ENCODE results near the gene AUTS2.

The AUTS2 gene

DNA sequence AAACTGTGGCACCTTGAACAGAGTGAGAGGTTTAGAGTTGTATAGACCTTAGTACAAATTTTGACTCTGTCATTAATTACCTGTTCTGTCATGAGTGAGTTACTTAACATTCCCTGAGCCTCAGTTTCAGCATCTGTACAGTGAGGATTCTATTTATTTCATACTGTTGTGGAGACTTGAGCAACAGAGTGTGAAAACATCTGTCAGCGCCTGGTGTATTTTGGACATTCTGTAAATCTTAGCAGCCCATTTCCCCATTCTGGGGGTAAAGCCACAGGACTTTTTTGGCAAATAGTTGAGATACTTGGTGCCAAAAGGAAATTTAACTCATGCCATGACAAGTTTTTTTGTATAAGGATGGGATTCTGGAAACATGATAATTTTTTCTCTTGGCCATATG is 94.8 kb downstream of the AUTS2 start:
- H3K36me3 ChIP-seq (ENCODE audit: control insufficient read depth in 2 of 2, insufficient read depth in 2 of 2, low read length in 2 of 2), result no peaks in the 10 kb centered on the region
- no peak overlapping the region for H3K9ac ChIP-seq (ENCODE audit: low read depth in 1 of 2, low read length in 2 of 2)
- H3K27ac ChIP-seq (ENCODE audit: low read depth in 2 of 2, low read length in 2 of 2), result no peak overlapping the region
- H3K27me3 ChIP-seq (ENCODE audit: control insufficient read depth in 2 of 2, insufficient read depth in 2 of 2, low read length in 2 of 2), result no peaks in the 10 kb centered on the region
- no peak overlapping the region for H3K4me3 ChIP-seq (ENCODE audit: low read length in 2 of 2)
- H3K4me1 ChIP-seq (ENCODE audit: control insufficient read depth in 2 of 2, insufficient read depth in 2 of 2, low read length in 2 of 2), result no peaks in the 10 kb centered on the region
- no peaks in the 10 kb centered on the region for H3K9me3 ChIP-seq (ENCODE audit: control insufficient read depth in 2 of 2, low read length in 2 of 2)

DNA sequence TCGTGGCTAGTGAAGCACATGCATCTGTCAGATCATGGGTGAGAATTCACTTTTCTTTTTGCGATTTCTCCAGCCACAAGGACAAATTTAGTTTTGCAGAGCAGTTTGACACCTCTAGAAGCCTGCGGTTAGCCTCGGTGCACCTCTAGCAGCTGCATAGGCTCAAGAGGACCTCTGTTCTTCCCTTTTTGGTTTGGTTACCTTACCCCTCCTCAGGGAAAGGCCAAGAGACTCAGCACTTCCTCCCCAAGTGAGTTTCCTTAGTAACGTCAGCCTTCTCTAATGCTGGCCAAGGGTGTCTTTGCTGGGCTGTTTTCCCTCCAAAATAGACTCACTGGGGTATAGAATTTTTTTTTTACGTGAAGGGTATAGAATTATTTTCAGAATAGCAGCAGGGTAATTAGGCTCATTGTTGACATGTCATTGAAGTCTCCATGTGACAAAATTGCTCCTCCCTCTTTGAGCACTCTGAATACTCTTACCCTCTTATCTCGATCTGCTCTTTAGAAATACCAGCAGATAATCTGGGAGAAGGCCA is 97.8 kb downstream of the AUTS2 start:
- Histone ChIP-seq H3K9ac (ENCODE audit: low read depth in 1 of 2, low read length in 2 of 2) (no peak overlapping the region), H3K4me1 (ENCODE audit: control insufficient read depth in 2 of 2, insufficient read depth in 2 of 2, low read length in 2 of 2) (no peaks in the 10 kb centered on the region), H3K27me3 (ENCODE audit: control insufficient read depth in 2 of 2, insufficient read depth in 2 of 2, low read length in 2 of 2) (no peaks in the 10 kb centered on the region), H3K27ac (ENCODE audit: low read depth in 2 of 2, low read length in 2 of 2) (no peak overlapping the region), H3K36me3 (ENCODE audit: control insufficient read depth in 2 of 2, insufficient read depth in 2 of 2, low read length in 2 of 2) (no peaks in the 10 kb centered on the region), H3K4me3 (ENCODE audit: low read length in 2 of 2) (no peak overlapping the region), H3K9me3 (ENCODE audit: control insufficient read depth in 2 of 2, low read length in 2 of 2) (no peaks in the 10 kb centered on the region)

DNA sequence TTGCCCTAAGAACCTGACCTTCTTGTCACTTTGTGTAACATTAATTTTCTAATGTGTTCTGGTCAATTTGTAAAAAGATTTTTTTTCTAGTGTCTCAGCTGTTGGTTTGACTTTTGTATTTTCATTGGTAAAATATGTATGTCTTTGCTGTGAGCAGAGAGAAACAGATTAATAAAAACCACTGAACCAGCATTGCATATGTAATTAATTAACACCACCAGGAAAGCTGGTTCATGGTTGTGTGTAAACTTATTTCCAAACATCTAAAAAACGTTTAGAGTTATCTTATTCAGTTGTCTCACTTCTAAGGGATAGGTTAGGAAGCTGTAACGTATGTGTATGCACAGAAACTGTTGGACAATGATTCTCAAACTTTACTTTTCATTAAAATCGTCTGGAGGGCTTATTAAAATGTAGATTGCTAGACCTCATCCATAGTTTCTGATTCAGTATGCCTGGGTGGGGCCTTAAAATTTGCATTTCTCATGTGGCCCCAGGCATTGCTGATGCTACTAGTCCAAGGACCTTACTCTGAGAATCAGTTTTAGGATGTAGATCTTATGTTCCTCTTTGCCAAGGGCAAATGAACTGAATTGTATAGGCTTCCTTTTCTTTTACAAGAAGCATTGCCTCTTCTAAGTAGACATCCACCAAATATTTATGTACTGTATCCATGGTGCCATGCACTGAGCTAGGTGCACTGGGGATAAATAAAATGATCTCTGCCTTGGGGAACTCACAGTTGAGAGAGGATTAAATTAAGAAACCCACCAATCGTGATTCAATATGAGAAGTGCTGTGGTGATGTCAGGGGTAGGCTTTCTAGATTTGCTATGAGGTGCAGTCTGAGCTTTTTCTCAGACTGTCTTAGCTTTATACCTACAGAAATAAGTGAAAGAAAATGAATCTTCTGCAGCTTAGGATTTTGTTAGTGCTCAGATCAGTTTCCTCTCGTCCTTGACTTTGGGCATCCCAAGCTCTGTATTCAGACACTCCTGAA is 98.7 kb downstream of the AUTS2 start:
- no peak overlapping the region for H3K9ac ChIP-seq (ENCODE audit: low read depth in 1 of 2, low read length in 2 of 2)
- no peaks in the 10 kb centered on the region for H3K36me3 ChIP-seq (ENCODE audit: control insufficient read depth in 2 of 2, insufficient read depth in 2 of 2, low read length in 2 of 2)
- no peaks in the 10 kb centered on the region for H3K9me3 ChIP-seq (ENCODE audit: control insufficient read depth in 2 of 2, low read length in 2 of 2)
- no peak overlapping the region for H3K4me3 ChIP-seq (ENCODE audit: low read length in 2 of 2)
- H3K4me1 ChIP-seq (ENCODE audit: control insufficient read depth in 2 of 2, insufficient read depth in 2 of 2, low read length in 2 of 2), result no peaks in the 10 kb centered on the region
- no peak overlapping the region for H3K27ac ChIP-seq (ENCODE audit: low read depth in 2 of 2, low read length in 2 of 2)
- no peaks in the 10 kb centered on the region for H3K27me3 ChIP-seq (ENCODE audit: control insufficient read depth in 2 of 2, insufficient read depth in 2 of 2, low read length in 2 of 2)

DNA sequence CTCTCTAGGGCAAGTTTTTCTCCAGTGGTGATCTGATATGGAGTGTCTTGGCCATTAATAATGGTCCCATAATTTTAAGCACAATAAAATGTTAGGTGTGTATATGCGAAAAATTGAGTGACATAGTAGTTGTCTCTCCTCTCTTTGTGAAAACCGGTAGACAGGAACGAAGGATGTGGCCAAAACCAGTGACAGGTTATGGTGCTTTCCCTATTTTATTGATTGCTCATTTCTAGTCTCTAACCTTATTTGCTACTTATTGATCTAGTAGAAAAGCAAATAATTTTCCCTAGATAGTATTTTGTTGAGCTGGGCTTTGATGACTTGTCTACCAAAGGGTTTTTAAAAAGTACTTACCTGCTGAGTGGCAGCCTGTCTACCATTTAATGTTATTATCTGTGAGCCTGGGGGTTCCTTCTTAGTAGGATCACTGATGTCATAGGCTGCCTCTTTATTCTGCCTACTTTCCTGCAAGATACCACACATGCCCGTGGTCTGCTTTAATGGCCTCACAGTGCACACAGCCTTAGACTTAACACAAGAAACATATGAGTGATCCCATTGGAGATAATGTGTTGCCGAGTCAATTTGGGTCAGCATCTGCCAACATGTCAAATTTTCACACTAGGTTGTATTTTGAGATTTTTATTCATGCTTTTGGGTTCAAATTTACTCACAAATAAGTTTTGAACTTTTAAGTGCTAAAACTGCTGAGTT is 100.0 kb downstream of the AUTS2 start:
- H3K9me3 ChIP-seq (ENCODE audit: control insufficient read depth in 2 of 2, low read length in 2 of 2), result no peaks in the 10 kb centered on the region
- no peaks in the 10 kb centered on the region for H3K4me1 ChIP-seq (ENCODE audit: control insufficient read depth in 2 of 2, insufficient read depth in 2 of 2, low read length in 2 of 2)
- H3K9ac ChIP-seq (ENCODE audit: low read depth in 1 of 2, low read length in 2 of 2), result no peak overlapping the region
- H3K4me3 ChIP-seq (ENCODE audit: low read length in 2 of 2), result no peak overlapping the region
- H3K27me3 ChIP-seq (ENCODE audit: control insufficient read depth in 2 of 2, insufficient read depth in 2 of 2, low read length in 2 of 2), result no peaks in the 10 kb centered on the region
- no peak overlapping the region for H3K27ac ChIP-seq (ENCODE audit: low read depth in 2 of 2, low read length in 2 of 2)
- no peaks in the 10 kb centered on the region for H3K36me3 ChIP-seq (ENCODE audit: control insufficient read depth in 2 of 2, insufficient read depth in 2 of 2, low read length in 2 of 2)

DNA sequence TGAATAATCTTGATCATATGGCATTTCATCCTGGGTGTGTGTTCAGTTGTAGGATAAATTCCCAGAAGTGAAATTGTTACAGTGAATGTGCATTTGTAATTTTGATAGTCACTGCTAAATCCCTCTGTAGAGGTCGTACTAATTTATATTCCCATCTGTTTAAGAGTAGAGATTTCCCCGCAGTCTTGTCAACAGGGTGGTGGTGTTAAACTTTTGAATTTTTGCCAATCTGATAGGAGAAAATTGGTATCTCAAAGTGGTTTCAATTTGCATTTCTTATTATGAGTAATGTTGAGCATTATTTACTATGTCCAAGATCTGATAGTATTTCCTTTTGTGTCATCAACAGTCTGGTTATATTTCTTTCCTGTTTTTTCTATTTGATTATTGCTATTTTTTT is 101.7 kb downstream of the AUTS2 start:
- H3K27me3 ChIP-seq (ENCODE audit: control insufficient read depth in 2 of 2, insufficient read depth in 2 of 2, low read length in 2 of 2), result no peaks in the 10 kb centered on the region
- H3K9ac ChIP-seq (ENCODE audit: low read depth in 1 of 2, low read length in 2 of 2), result no peak overlapping the region
- H3K4me3 ChIP-seq (ENCODE audit: low read length in 2 of 2), result no peak overlapping the region
- no peaks in the 10 kb centered on the region for H3K36me3 ChIP-seq (ENCODE audit: control insufficient read depth in 2 of 2, insufficient read depth in 2 of 2, low read length in 2 of 2)
- no peaks in the 10 kb centered on the region for H3K9me3 ChIP-seq (ENCODE audit: control insufficient read depth in 2 of 2, low read length in 2 of 2)
- no peaks in the 10 kb centered on the region for H3K4me1 ChIP-seq (ENCODE audit: control insufficient read depth in 2 of 2, insufficient read depth in 2 of 2, low read length in 2 of 2)
- no peak overlapping the region for H3K27ac ChIP-seq (ENCODE audit: low read depth in 2 of 2, low read length in 2 of 2)

DNA sequence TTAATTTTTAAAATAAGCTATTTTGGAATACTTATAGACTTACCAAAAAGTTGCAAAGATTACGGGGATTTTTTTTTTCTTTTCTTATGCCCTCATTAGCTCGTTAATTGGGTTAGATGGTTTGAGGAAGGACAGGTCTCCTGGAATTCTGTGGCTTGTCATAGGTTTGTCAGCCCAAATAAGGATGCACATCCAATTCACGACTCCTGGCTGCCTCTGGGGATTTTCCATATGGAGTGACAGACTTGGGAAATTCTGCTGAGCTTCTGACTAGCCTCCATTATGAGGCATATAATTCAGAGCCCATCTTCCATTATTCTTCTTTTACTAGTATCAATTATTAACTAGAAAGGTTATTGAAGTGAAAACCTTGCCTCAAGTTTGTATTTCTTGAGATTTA is 102.1 kb downstream of the AUTS2 start:
- no peak overlapping the region for H3K27ac ChIP-seq (ENCODE audit: low read depth in 2 of 2, low read length in 2 of 2)
- no peak overlapping the region for H3K4me3 ChIP-seq (ENCODE audit: low read length in 2 of 2)
- H3K4me1 ChIP-seq (ENCODE audit: control insufficient read depth in 2 of 2, insufficient read depth in 2 of 2, low read length in 2 of 2), result no peaks in the 10 kb centered on the region
- no peaks in the 10 kb centered on the region for H3K27me3 ChIP-seq (ENCODE audit: control insufficient read depth in 2 of 2, insufficient read depth in 2 of 2, low read length in 2 of 2)
- no peak overlapping the region for H3K9ac ChIP-seq (ENCODE audit: low read depth in 1 of 2, low read length in 2 of 2)
- H3K9me3 ChIP-seq (ENCODE audit: control insufficient read depth in 2 of 2, low read length in 2 of 2), result no peaks in the 10 kb centered on the region
- no peaks in the 10 kb centered on the region for H3K36me3 ChIP-seq (ENCODE audit: control insufficient read depth in 2 of 2, insufficient read depth in 2 of 2, low read length in 2 of 2)

DNA sequence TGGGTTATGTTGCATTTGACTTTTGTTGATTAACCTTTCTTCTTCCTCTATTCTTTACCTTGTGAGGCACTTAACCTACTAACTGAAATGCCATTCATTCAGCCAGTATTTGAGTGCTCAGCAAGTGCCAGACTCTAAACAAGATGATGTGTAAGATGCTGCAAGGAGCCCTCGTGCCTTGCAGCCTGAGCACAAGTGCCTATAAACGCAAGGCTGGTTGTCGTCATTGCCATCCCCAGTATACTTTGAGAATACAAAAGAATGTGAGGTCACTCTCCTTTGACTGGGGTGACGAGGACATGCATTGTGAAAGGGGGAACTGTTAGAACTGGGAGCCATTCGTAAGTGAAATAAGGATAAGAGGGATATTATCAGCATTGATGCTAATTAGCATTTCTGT is 103.0 kb downstream of the AUTS2 start:
- Histone ChIP-seq H3K27me3 (ENCODE audit: control insufficient read depth in 2 of 2, insufficient read depth in 2 of 2, low read length in 2 of 2) (no peaks in the 10 kb centered on the region), H3K4me1 (ENCODE audit: control insufficient read depth in 2 of 2, insufficient read depth in 2 of 2, low read length in 2 of 2) (no peaks in the 10 kb centered on the region), H3K9ac (ENCODE audit: low read depth in 1 of 2, low read length in 2 of 2) (no peak overlapping the region), H3K27ac (ENCODE audit: low read depth in 2 of 2, low read length in 2 of 2) (no peak overlapping the region), H3K36me3 (ENCODE audit: control insufficient read depth in 2 of 2, insufficient read depth in 2 of 2, low read length in 2 of 2) (no peaks in the 10 kb centered on the region), H3K4me3 (ENCODE audit: low read length in 2 of 2) (no peak overlapping the region), H3K9me3 (ENCODE audit: control insufficient read depth in 2 of 2, low read length in 2 of 2) (no peaks in the 10 kb centered on the region)

DNA sequence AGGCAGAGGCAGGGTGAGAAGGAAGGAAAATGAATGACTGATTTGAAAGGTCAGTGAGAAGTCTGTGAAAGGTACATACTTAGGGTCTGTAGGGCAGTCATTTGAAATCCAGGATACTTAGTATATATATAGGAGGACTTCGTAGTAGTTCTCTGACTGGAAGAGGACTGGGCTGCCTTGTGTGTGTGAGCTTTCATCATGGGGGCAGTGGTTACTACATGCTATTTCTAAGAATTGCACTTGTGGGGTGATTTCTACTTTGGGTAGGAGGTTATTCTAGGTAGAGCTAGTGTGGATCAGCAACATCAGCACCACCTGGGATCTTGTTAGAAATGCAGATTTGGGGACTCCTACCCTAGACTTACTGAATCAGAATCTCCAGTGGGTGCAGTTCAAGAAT is 104.1 kb downstream of the AUTS2 start:
- H3K4me3 ChIP-seq (ENCODE audit: low read length in 2 of 2), result no peak overlapping the region
- no peaks in the 10 kb centered on the region for H3K36me3 ChIP-seq (ENCODE audit: control insufficient read depth in 2 of 2, insufficient read depth in 2 of 2, low read length in 2 of 2)
- no peak overlapping the region for H3K27ac ChIP-seq (ENCODE audit: low read depth in 2 of 2, low read length in 2 of 2)
- H3K9me3 ChIP-seq (ENCODE audit: control insufficient read depth in 2 of 2, low read length in 2 of 2), result no peaks in the 10 kb centered on the region
- H3K9ac ChIP-seq (ENCODE audit: low read depth in 1 of 2, low read length in 2 of 2), result no peak overlapping the region
- no peaks in the 10 kb centered on the region for H3K4me1 ChIP-seq (ENCODE audit: control insufficient read depth in 2 of 2, insufficient read depth in 2 of 2, low read length in 2 of 2)
- H3K27me3 ChIP-seq (ENCODE audit: control insufficient read depth in 2 of 2, insufficient read depth in 2 of 2, low read length in 2 of 2), result no peaks in the 10 kb centered on the region

DNA sequence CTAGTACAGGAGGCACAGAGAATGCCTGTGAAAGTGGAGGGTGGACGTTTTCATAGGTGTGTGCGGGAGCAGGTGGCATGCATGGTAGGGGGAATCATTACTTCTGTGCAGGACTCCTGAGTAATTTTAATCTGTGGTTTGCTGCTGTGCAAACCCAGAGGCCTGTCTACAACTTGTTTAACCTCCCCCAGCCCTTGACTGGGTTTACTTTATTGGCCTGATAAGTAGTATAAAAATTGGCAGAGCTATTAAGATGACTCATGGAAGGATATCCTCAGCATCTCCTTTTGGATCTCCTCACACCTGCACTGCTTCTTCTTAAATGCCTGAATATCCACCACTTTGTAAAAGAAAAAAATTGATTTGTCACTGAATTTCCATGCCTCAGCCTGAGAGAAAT is 104.8 kb downstream of the AUTS2 start:
- Histone ChIP-seq H3K9me3 (ENCODE audit: control insufficient read depth in 2 of 2, low read length in 2 of 2) (no peaks in the 10 kb centered on the region), H3K27ac (ENCODE audit: low read depth in 2 of 2, low read length in 2 of 2) (no peak overlapping the region), H3K9ac (ENCODE audit: low read depth in 1 of 2, low read length in 2 of 2) (no peak overlapping the region), H3K27me3 (ENCODE audit: control insufficient read depth in 2 of 2, insufficient read depth in 2 of 2, low read length in 2 of 2) (no peaks in the 10 kb centered on the region), H3K36me3 (ENCODE audit: control insufficient read depth in 2 of 2, insufficient read depth in 2 of 2, low read length in 2 of 2) (no peaks in the 10 kb centered on the region), H3K4me1 (ENCODE audit: control insufficient read depth in 2 of 2, insufficient read depth in 2 of 2, low read length in 2 of 2) (no peaks in the 10 kb centered on the region), H3K4me3 (ENCODE audit: low read length in 2 of 2) (no peak overlapping the region)

DNA sequence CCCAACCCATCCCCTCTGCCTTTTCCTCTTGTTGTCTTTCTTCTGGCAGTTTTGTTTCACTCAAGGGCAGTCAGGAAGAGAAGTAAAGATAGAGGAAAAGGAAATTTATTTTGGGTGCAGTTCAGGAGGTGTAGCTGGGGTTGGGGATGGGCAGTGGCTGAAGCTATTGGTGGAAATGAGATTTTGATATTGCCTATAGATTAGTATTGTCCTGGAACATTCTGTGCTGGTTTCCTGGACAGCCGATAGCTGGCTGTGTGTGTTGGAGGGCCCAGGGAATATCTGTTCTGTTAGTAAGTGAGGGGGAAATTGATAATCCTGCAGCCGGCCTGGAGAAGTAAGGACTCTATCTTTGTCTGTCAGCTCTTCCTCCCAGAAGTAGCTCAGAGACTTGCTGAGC is 107.8 kb downstream of the AUTS2 start:
- no peak overlapping the region for H3K27ac ChIP-seq (ENCODE audit: low read depth in 2 of 2, low read length in 2 of 2)
- no peaks in the 10 kb centered on the region for H3K36me3 ChIP-seq (ENCODE audit: control insufficient read depth in 2 of 2, insufficient read depth in 2 of 2, low read length in 2 of 2)
- no peaks in the 10 kb centered on the region for H3K4me1 ChIP-seq (ENCODE audit: control insufficient read depth in 2 of 2, insufficient read depth in 2 of 2, low read length in 2 of 2)

More for the DNA sequence above, 107.8 kb downstream of the AUTS2 start:
- Histone ChIP-seq H3K27me3 (ENCODE audit: control insufficient read depth in 2 of 2, insufficient read depth in 2 of 2, low read length in 2 of 2) (no peaks in the 10 kb centered on the region), H3K4me3 (ENCODE audit: low read length in 2 of 2) (no peak overlapping the region), H3K9ac (ENCODE audit: low read depth in 1 of 2, low read length in 2 of 2) (no peak overlapping the region), H3K9me3 (ENCODE audit: control insufficient read depth in 2 of 2, low read length in 2 of 2) (no peaks in the 10 kb centered on the region)

Data from mucosa of rectum (tissue), 2 donors.